ENCODE results near the gene EPB41L3. TPM values are rescaled to one million over a fixed set of nuclear protein-coding genes. Genes with fewer than 3 reads are reported as not detected.

Gene EPB41L3
- polyA plus RNA-seq, 3 donors = 25.2 to 56.6 (median 51.3) TPM

GRCh38 chr18:5414546-5414945 is 129.3 kb downstream of the EPB41L3 start:
- no peaks in the 10 kb centered on the region for H3K79me2 ChIP-seq (ENCODE audit: insufficient read depth, low read length)
- H3K4me2 ChIP-seq (replicated peaks; ENCODE audit: extremely low read depth, low read length, poor library complexity, severe bottlenecking) = no peak overlapping the region
- Mint-ChIP-seq H3K27ac (peak overlapping the region in 2 of 7 donors; percentile 16 to 59), H3K27me3 (ENCODE audit: low read depth in 3 of 3) (peaks cover 0 to 1% (median 0%) of the 10 kb centered on the region in 3 donors), H3K4me1 (peaks cover 24% of the 10 kb centered on the region), H3K4me3 (no peak overlapping the region), H3K36me3 (peaks cover 24 to 39% of the 10 kb centered on the region in 2 donors), H3K9me3 (no peaks in the 10 kb centered on the region)
- H4K20me1 ChIP-seq (ENCODE audit: insufficient read depth, low read length) = no peaks in the 10 kb centered on the region
- intact Hi-C loops (cut with micrococcal nuclease) = no loop called here
- 97% methylated on average over 3 of the region's 6 CpGs for WGBS (ENCODE audit: insufficient coverage)
- no peak overlapping the region for H2AFZ ChIP-seq (ENCODE audit: insufficient read depth, low read depth, low read length, poor library complexity, severe bottlenecking)
- H3K36me3 ChIP-seq (replicated peaks in 1 of 2; ENCODE audit: control insufficient read depth in 1 of 2, insufficient read depth in 2 of 2, low read length in 2 of 2) = peaks cover 2 to 37% of the 10 kb centered on the region in 2 donors
- no peaks in the 10 kb centered on the region for H3K9me3 ChIP-seq (replicated peaks in 1 of 2; ENCODE audit: control insufficient read depth in 1 of 2, insufficient read depth in 1 of 2, low read length in 2 of 2)
- H3K27me3 ChIP-seq (ENCODE audit: control insufficient read depth in 2 of 2, insufficient read depth in 2 of 2, low read length in 2 of 2) = no peaks in the 10 kb centered on the region
- H3K4me1 ChIP-seq (ENCODE audit: control insufficient read depth in 1 of 2, insufficient read depth in 2 of 2, low read length in 2 of 2) = peaks cover 24 to 27% of the 10 kb centered on the region in 2 donors
- no peak for DNase-seq
- no peak for TF ChIP-seq CTCF (IDR thresholded peaks at IDR 0.05)
- no peak overlapping the region for H3K9ac ChIP-seq (ENCODE audit: insufficient read depth, low read length, poor library complexity, severe bottlenecking)
- H3K4me3 ChIP-seq (replicated peaks in 1 of 3; ENCODE audit: low read depth in 2 of 3, low read length in 3 of 3) = no peak overlapping the region
- H3K27ac ChIP-seq (ENCODE audit: low read depth in 1 of 2, low read length in 2 of 2) = no peak overlapping the region

DNA sequence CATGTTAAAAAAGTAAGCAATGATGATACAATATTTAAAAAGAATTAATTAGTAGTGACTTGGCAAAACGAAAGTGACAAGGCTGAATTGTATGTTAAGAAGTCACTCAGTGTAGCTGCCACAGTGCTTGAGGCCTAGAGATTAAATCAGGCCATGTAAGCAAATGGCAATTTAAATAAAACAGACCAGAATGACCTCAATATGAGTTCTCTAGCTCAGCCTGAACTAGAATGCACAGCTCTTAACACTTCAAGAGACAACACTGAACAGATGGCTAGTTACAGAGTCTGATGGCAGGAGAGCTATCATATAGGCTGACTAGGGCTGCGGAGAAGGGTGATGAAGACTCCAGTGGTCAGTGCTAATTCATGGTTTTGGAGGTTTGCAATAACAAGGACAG is 130.3 kb downstream of the EPB41L3 start:
- TF ChIP-seq CTCF (IDR thresholded peaks at IDR 0.05) = no peak
- peaks cover 13 to 16% of the 10 kb centered on the region in 2 donors for H3K4me1 ChIP-seq (ENCODE audit: control insufficient read depth in 1 of 2, insufficient read depth in 2 of 2, low read length in 2 of 2)
- no peaks in the 10 kb centered on the region for H3K9me3 Mint-ChIP-seq
- no peak overlapping the region for H3K4me2 ChIP-seq (replicated peaks; ENCODE audit: extremely low read depth, low read length, poor library complexity, severe bottlenecking)
- no peaks in the 10 kb centered on the region for H3K27me3 ChIP-seq (ENCODE audit: control insufficient read depth in 2 of 2, insufficient read depth in 2 of 2, low read length in 2 of 2)
- H2AFZ ChIP-seq (ENCODE audit: insufficient read depth, low read depth, low read length, poor library complexity, severe bottlenecking) = no peak overlapping the region
- peaks cover 23 to 33% of the 10 kb centered on the region in 2 donors for H3K36me3 Mint-ChIP-seq
- H3K4me3 ChIP-seq (replicated peaks in 1 of 3; ENCODE audit: low read depth in 2 of 3, low read length in 3 of 3) = no peak overlapping the region
- peaks cover 0 to 1% (median 0%) of the 10 kb centered on the region in 3 donors for H3K27me3 Mint-ChIP-seq (ENCODE audit: low read depth in 3 of 3)
- H3K27ac Mint-ChIP-seq = no peak overlapping the region
- no peaks in the 10 kb centered on the region for H3K79me2 ChIP-seq (ENCODE audit: insufficient read depth, low read length)
- peaks cover 2 to 35% of the 10 kb centered on the region in 2 donors for H3K36me3 ChIP-seq (replicated peaks in 1 of 2; ENCODE audit: control insufficient read depth in 1 of 2, insufficient read depth in 2 of 2, low read length in 2 of 2)
- intact Hi-C loops (cut with micrococcal nuclease) = no loop called here
- no peaks in the 10 kb centered on the region for H4K20me1 ChIP-seq (ENCODE audit: insufficient read depth, low read length)
- peaks cover 15% of the 10 kb centered on the region for H3K4me1 Mint-ChIP-seq
- WGBS (ENCODE audit: insufficient coverage) = 100% methylated on average over 1 of the region's 2 CpGs
- H3K4me3 Mint-ChIP-seq = no peak overlapping the region
- no peak for DNase-seq
- H3K27ac ChIP-seq (ENCODE audit: low read depth in 1 of 2, low read length in 2 of 2) = no peak overlapping the region
- no peak overlapping the region for H3K9ac ChIP-seq (ENCODE audit: insufficient read depth, low read length, poor library complexity, severe bottlenecking)
- no peaks in the 10 kb centered on the region for H3K9me3 ChIP-seq (replicated peaks in 1 of 2; ENCODE audit: control insufficient read depth in 1 of 2, insufficient read depth in 1 of 2, low read length in 2 of 2)
